Tibial nerve (tissue), 4 donors: ENCODE measurements around the gene MRPS6.

ENCODE experiments used
- CTCF ChIP-seq, 5 experiments: fragments of 200-600 bp in 3 of 5; fragments of 450-650 bp in 2 of 5; sonication (generic) in 3 of 5; IDR thresholded peaks; one replicate each; pipeline ENCODE4 v1.5.1; 2016 to 2019; ENCODE audit warnings: antibody characterized with exemption in 5 of 5, mild to moderate bottlenecking in 3 of 5, moderate library complexity in 2 of 5
- EP300 ChIP-seq, 2 donors: sonication (generic); formaldehyde crosslinking; IDR thresholded peaks; one replicate each; pipeline ENCODE4 v1.6.1; 2017; ENCODE audit warnings: antibody characterized with exemption in 2 of 2, mild to moderate bottlenecking in 1 of 2

GRCh38 chr21:34029743-34030528 lies 43.4 kb upstream of the MRPS6 start:
- TF ChIP-seq CTCF (IDR thresholded peaks at IDR 0.05) (no peak), EP300 (IDR thresholded peaks at IDR 0.05) (no peak)
